Suppressor macrophage (primary cell): Measurements from ENCODE around the gene FBXO27.

ENCODE experiments used
- DNase-seq, 4 experiments: peaks; one replicate each; pipeline ENCODE4 v3.0.0-alpha.2; 2020 to 2022

Gene FBXO27

GRCh38 chr19:38985262-38985661 lies 47.1 kb downstream of the FBXO27 start:
- no peak for DNase-seq

GRCh38 chr19:38980583-38981374 lies 51.6 kb downstream of the FBXO27 start:
- DNase-seq: no peak

GRCh38 chr19:38979812-38980211 lies 52.5 kb downstream of the FBXO27 start:
- no peak for DNase-seq

GRCh38 chr19:38978326-38978689 lies 54.0 kb downstream of the FBXO27 start:
- DNase-seq: no peak

GRCh38 chr19:38977445-38978325 lies 54.7 kb downstream of the FBXO27 start:
- DNase-seq: peak in 3 of 4 experiments; percentile 2 to 7 (median 5)

GRCh38 chr19:38975861-38976271 lies 56.5 kb downstream of the FBXO27 start:
- DNase-seq: no peak

- DNase-seq: no peak
Measured at GRCh38 chr19:38975214-38975860, 57.0 kb downstream of the FBXO27 start, which contains the start of gene FBXO17. Gene FBXO17 (minus strand): TSS chr19:38975742. CDS start chr19:38950319, 25,423 bp downstream.

- no peak for DNase-seq
Measured at GRCh38 chr19:38974624-38975213, 57.6 kb downstream of the FBXO27 start.
